Measurements from ENCODE around the gene TMEM9. TPM values are rescaled to one million over a fixed set of nuclear protein-coding genes. Genes with fewer than 3 reads are reported as not detected.

TMEM9 gene
- polyA plus RNA-seq, 1 donor: 49.8 TPM

- Histone ChIP-seq H3K4me3 (ENCODE audit: low read length) (no peak overlapping the region), H3K9me3 (ENCODE audit: control insufficient read depth, low read depth, low read length) (peaks cover 3% of the 10 kb centered on the region), H3K36me3 (ENCODE audit: control insufficient read depth, insufficient read depth, low read length) (no peaks in the 10 kb centered on the region), H3K27me3 (ENCODE audit: control insufficient read depth, insufficient read depth, low read length) (peaks cover 21% of the 10 kb centered on the region), H3K27ac (ENCODE audit: low read length) (no peak overlapping the region), H3K4me1 (ENCODE audit: control insufficient read depth, insufficient read depth, low read length) (no peaks in the 10 kb centered on the region)
- DNase-seq: peak; percentile 13 to 26
- no CpG with 5 or more reads among the region's 14 CpGs for WGBS (ENCODE audit: insufficient coverage, low lambda C conversion rate)
Measured at GRCh38 chr1:201119206-201120197, 34.8 kb downstream of the TMEM9 start.

GRCh38 chr1:201116091-201116490, 38.2 kb downstream of the TMEM9 start:
- no peak overlapping the region for H3K27ac ChIP-seq (ENCODE audit: low read length)
- DNase-seq: no peak
- H3K27me3 ChIP-seq (ENCODE audit: control insufficient read depth, insufficient read depth, low read length): peaks cover 22% of the 10 kb centered on the region
- H3K4me3 ChIP-seq (ENCODE audit: low read length): no peak overlapping the region
- peaks cover 17% of the 10 kb centered on the region for H3K4me1 ChIP-seq (ENCODE audit: control insufficient read depth, insufficient read depth, low read length)
- H3K9me3 ChIP-seq (ENCODE audit: control insufficient read depth, low read depth, low read length): peaks cover 3% of the 10 kb centered on the region
- no peaks in the 10 kb centered on the region for H3K36me3 ChIP-seq (ENCODE audit: control insufficient read depth, insufficient read depth, low read length)
- no CpG with 5 or more reads among the region's 2 CpGs for WGBS (ENCODE audit: insufficient coverage, low lambda C conversion rate)

- WGBS (ENCODE audit: insufficient coverage, low lambda C conversion rate): no CpG with 5 or more reads among the region's 25 CpGs
- Histone ChIP-seq H3K4me3 (ENCODE audit: low read length) (no peak overlapping the region), H3K27me3 (ENCODE audit: control insufficient read depth, insufficient read depth, low read length) (peaks cover 18% of the 10 kb centered on the region)
Measured at GRCh38 chr1:201115390-201115937, 38.8 kb downstream of the TMEM9 start.

GRCh38 chr1:201114245-201115131, 39.8 kb downstream of the TMEM9 start:
- no peak overlapping the region for H3K27ac ChIP-seq (ENCODE audit: low read length)
- WGBS (ENCODE audit: insufficient coverage, low lambda C conversion rate): no CpG with 5 or more reads among the region's 88 CpGs
- peak; percentile 89 to 91 for DNase-seq
- H3K4me1 ChIP-seq (ENCODE audit: control insufficient read depth, insufficient read depth, low read length): peaks cover 17% of the 10 kb centered on the region
- peak overlapping the region; percentile 57 for H3K4me3 ChIP-seq (ENCODE audit: low read length)
- H3K36me3 ChIP-seq (ENCODE audit: control insufficient read depth, insufficient read depth, low read length): no peaks in the 10 kb centered on the region
- H3K27me3 ChIP-seq (ENCODE audit: control insufficient read depth, insufficient read depth, low read length): peaks cover 18% of the 10 kb centered on the region
- H3K9me3 ChIP-seq (ENCODE audit: control insufficient read depth, low read depth, low read length): peaks cover 3% of the 10 kb centered on the region

More at GRCh38 chr1:201115390-201115937, 38.8 kb downstream of the TMEM9 start:
- no peak for DNase-seq
- peaks cover 3% of the 10 kb centered on the region for H3K9me3 ChIP-seq (ENCODE audit: control insufficient read depth, low read depth, low read length)
- no peaks in the 10 kb centered on the region for H3K36me3 ChIP-seq (ENCODE audit: control insufficient read depth, insufficient read depth, low read length)
- no peak overlapping the region for H3K27ac ChIP-seq (ENCODE audit: low read length)
- peaks cover 17% of the 10 kb centered on the region for H3K4me1 ChIP-seq (ENCODE audit: control insufficient read depth, insufficient read depth, low read length)

GRCh38 chr1:201113451-201114244, 40.6 kb downstream of the TMEM9 start:
- Histone ChIP-seq H3K36me3 (ENCODE audit: control insufficient read depth, insufficient read depth, low read length) (no peaks in the 10 kb centered on the region), H3K4me3 (ENCODE audit: low read length) (peak overlapping the region; percentile 57), H3K27ac (ENCODE audit: low read length) (no peak overlapping the region), H3K27me3 (ENCODE audit: control insufficient read depth, insufficient read depth, low read length) (peaks cover 15% of the 10 kb centered on the region), H3K4me1 (ENCODE audit: control insufficient read depth, insufficient read depth, low read length) (peaks cover 17% of the 10 kb centered on the region), H3K9me3 (ENCODE audit: control insufficient read depth, low read depth, low read length) (peaks cover 3% of the 10 kb centered on the region)
- 80% methylated on average over 1 of the region's 17 CpGs for WGBS (ENCODE audit: insufficient coverage, low lambda C conversion rate)
- DNase-seq: no peak

- no CpG with 5 or more reads among the region's 3 CpGs for WGBS (ENCODE audit: insufficient coverage, low lambda C conversion rate)
- H3K36me3 ChIP-seq (ENCODE audit: control insufficient read depth, insufficient read depth, low read length): no peaks in the 10 kb centered on the region
- H3K27me3 ChIP-seq (ENCODE audit: control insufficient read depth, insufficient read depth, low read length): peaks cover 15% of the 10 kb centered on the region
- H3K4me1 ChIP-seq (ENCODE audit: control insufficient read depth, insufficient read depth, low read length): peaks cover 17% of the 10 kb centered on the region
- no peak overlapping the region for H3K27ac ChIP-seq (ENCODE audit: low read length)
- DNase-seq: peak; percentile 32 to 75
- H3K4me3 ChIP-seq (ENCODE audit: low read length): no peak overlapping the region
- H3K9me3 ChIP-seq (ENCODE audit: control insufficient read depth, low read depth, low read length): peaks cover 3% of the 10 kb centered on the region
Measured at GRCh38 chr1:201112926-201113325, 41.3 kb downstream of the TMEM9 start.

GRCh38 chr1:201112173-201112731, 42.0 kb downstream of the TMEM9 start, which contains the start of gene CACNA1S:
Gene CACNA1S, minus strand, starts transcription at chr1:201112426. Its CDS starts 87 bp downstream, at chr1:201112339.
- Histone ChIP-seq H3K4me1 (ENCODE audit: control insufficient read depth, insufficient read depth, low read length) (peaks cover 17% of the 10 kb centered on the region), H3K27me3 (ENCODE audit: control insufficient read depth, insufficient read depth, low read length) (peaks cover 15% of the 10 kb centered on the region), H3K27ac (ENCODE audit: low read length) (no peak within 1 kb of the TSS), H3K36me3 (ENCODE audit: control insufficient read depth, insufficient read depth, low read length) (no peaks in the 10 kb centered on the region), H3K4me3 (ENCODE audit: low read length) (no peak within 1 kb of the TSS), H3K9me3 (ENCODE audit: control insufficient read depth, low read depth, low read length) (peaks cover 3% of the 10 kb centered on the region)
- no CpG with 5 or more reads among the region's 9 CpGs for WGBS (ENCODE audit: insufficient coverage, low lambda C conversion rate)
- DNase-seq: no peak

GRCh38 chr1:201111672-201112071, 42.6 kb downstream of the TMEM9 start:
- Histone ChIP-seq H3K36me3 (ENCODE audit: control insufficient read depth, insufficient read depth, low read length) (no peaks in the 10 kb centered on the region), H3K4me3 (ENCODE audit: low read length) (no peak overlapping the region), H3K9me3 (ENCODE audit: control insufficient read depth, low read depth, low read length) (peaks cover 3% of the 10 kb centered on the region), H3K4me1 (ENCODE audit: control insufficient read depth, insufficient read depth, low read length) (peaks cover 17% of the 10 kb centered on the region), H3K27me3 (ENCODE audit: control insufficient read depth, insufficient read depth, low read length) (peaks cover 15% of the 10 kb centered on the region), H3K27ac (ENCODE audit: low read length) (no peak overlapping the region)
- no peak for DNase-seq
- WGBS (ENCODE audit: insufficient coverage, low lambda C conversion rate): no CpG with 5 or more reads among the region's 3 CpGs

GRCh38 chr1:201111156-201111555, 43.1 kb downstream of the TMEM9 start:
- Histone ChIP-seq H3K4me1 (ENCODE audit: control insufficient read depth, insufficient read depth, low read length) (peaks cover 17% of the 10 kb centered on the region), H3K27ac (ENCODE audit: low read length) (no peak overlapping the region), H3K4me3 (ENCODE audit: low read length) (no peak overlapping the region), H3K36me3 (ENCODE audit: control insufficient read depth, insufficient read depth, low read length) (no peaks in the 10 kb centered on the region), H3K27me3 (ENCODE audit: control insufficient read depth, insufficient read depth, low read length) (peaks cover 13% of the 10 kb centered on the region), H3K9me3 (ENCODE audit: control insufficient read depth, low read depth, low read length) (peaks cover 3% of the 10 kb centered on the region)
- WGBS (ENCODE audit: insufficient coverage, low lambda C conversion rate): no CpG with 5 or more reads among the region's 7 CpGs
- no peak for DNase-seq
